Measurements from ENCODE around the gene AASS.

The AASS gene

GRCh38 chr7:122027058-122027457 lies 117.0 kb downstream of the AASS start:
- no peak for TF ChIP-seq CTCF (IDR thresholded peaks at IDR 0.05)
- H3K9me3 ChIP-seq: no peaks in the 10 kb centered on the region
- no peaks in the 10 kb centered on the region for H3K27me3 ChIP-seq
- no peak overlapping the region for H3K27ac ChIP-seq
- no peaks in the 10 kb centered on the region for H3K4me1 ChIP-seq (ENCODE audit: control insufficient read depth in 1 of 2, insufficient read depth in 1 of 2, low read depth in 1 of 2, low read length in 1 of 2)
- H3K36me3 ChIP-seq: no peaks in the 10 kb centered on the region
- H3K4me3 ChIP-seq (ENCODE audit: low read depth in 1 of 2, low read length in 1 of 2): no peak overlapping the region

All from neutrophil (primary cell).